NCI-H146 treated with DMSO at 0.1 percent for 48 hours (cell line): Measurements from ENCODE around the gene MTG2.

Experiments used
- DNase-seq: peaks from one replicate; lab custom pipeline; 2025; ENCODE audit not compliant: unreplicated experiment; lab: John Stamatoyannopoulos, UW

The MTG2 gene

GRCh38 chr20:62219992-62220665 is 37.3 kb downstream of the MTG2 start, which contains the start of gene HRH3:
Gene HRH3 (minus strand): TSS chr20:62220278. CDS start chr20:62219970, 308 bp downstream.
- DNase-seq = peak; percentile 28

GRCh38 chr20:62220666-62221568 is 38.1 kb downstream of the MTG2 start:
- DNase-seq = peak; percentile 74

GRCh38 chr20:62222266-62222850 is 39.5 kb downstream of the MTG2 start:
- DNase-seq = no peak

GRCh38 chr20:62222972-62223371 is 40.1 kb downstream of the MTG2 start:
- no peak for DNase-seq

GRCh38 chr20:62223571-62223970 is 40.7 kb downstream of the MTG2 start:
- DNase-seq = no peak

GRCh38 chr20:62224113-62224855 is 41.5 kb downstream of the MTG2 start:
- DNase-seq = no peak

- DNase-seq = no peak
These were observed 42.2 kb downstream of the MTG2 start for GRCh38 chr20:62225026-62225425.

GRCh38 chr20:62225820-62226635 is 43.2 kb downstream of the MTG2 start:
- no peak for DNase-seq

- no peak for DNase-seq
These were observed 44.1 kb downstream of the MTG2 start for GRCh38 chr20:62226707-62227590.

GRCh38 chr20:62227591-62227976 is 44.8 kb downstream of the MTG2 start:
- no peak for DNase-seq

GRCh38 chr20:62227977-62228958 is 45.4 kb downstream of the MTG2 start:
- DNase-seq = peak; percentile 13

GRCh38 chr20:62228982-62229545 is 46.2 kb downstream of the MTG2 start:
- no peak for DNase-seq

GRCh38 chr20:62229667-62230066 is 46.8 kb downstream of the MTG2 start:
- no peak for DNase-seq

- DNase-seq = no peak
These were observed 47.4 kb downstream of the MTG2 start for GRCh38 chr20:62230276-62230675.

- DNase-seq = no peak
These were observed 47.9 kb downstream of the MTG2 start for GRCh38 chr20:62230696-62231095.

GRCh38 chr20:62231292-62231691 is 48.5 kb downstream of the MTG2 start:
- DNase-seq = no peak

GRCh38 chr20:62232194-62232593 is 49.4 kb downstream of the MTG2 start:
- DNase-seq = no peak
